Spleen (tissue), 13 donors: ENCODE results near the gene SLC36A4. TPM values are rescaled to one million over a fixed set of nuclear protein-coding genes. Genes with fewer than 3 reads are reported as not detected.
"Not testable (repeated sequence)": the region's sequence is repeated elsewhere in the genome, so short reads cannot be mapped to it uniquely, and the experiment has no call there.

Experiments used
- DNase-seq: peaks from one replicate; pipeline ENCODE4 v3.0.0-alpha.2; 2020
- H3K27ac ChIP-seq, 8 donors: fragments of 200-600 bp; sonication (generic) in 7 of 8; 1 replicate in 4 of 8; 2 replicates in 4 of 8; pipeline versions ENCODE4 v1.5.0 to v1.8.0; 2016 to 2021; ENCODE audit warnings: inconsistent platforms in 4 of 8, mild to moderate bottlenecking in 4 of 8, moderate library complexity in 1 of 8
- H3K27me3 ChIP-seq, 7 donors: fragments of 200-600 bp; sonication (generic) in 6 of 7; replicated peaks in 1 of 7; 1 replicate in 4 of 7; 2 replicates in 3 of 7; pipeline versions ENCODE4 v1.5.0 to v1.8.0; 2016 to 2021; ENCODE audit warnings: inconsistent platforms in 3 of 7, mild to moderate bottlenecking in 1 of 7
- H3K36me3 ChIP-seq, 6 donors: fragments of 200-600 bp; sonication (generic) in 5 of 6; 1 replicate in 4 of 6; 2 replicates in 2 of 6; pipeline versions ENCODE4 v1.5.0 to v1.8.0; 2016 to 2021; ENCODE audit warnings: inconsistent platforms in 2 of 6
- H3K4me1 ChIP-seq, 6 donors: fragments of 200-600 bp; sonication (generic) in 5 of 6; 1 replicate in 3 of 6; 2 replicates in 3 of 6; pipeline versions ENCODE4 v1.5.0 to v1.8.0; 2016 to 2021; ENCODE audit warnings: inconsistent platforms in 3 of 6
- H3K4me3 ChIP-seq, 8 donors: fragments of 200-600 bp; sonication (generic) in 7 of 8; 1 replicate in 4 of 8; 2 replicates in 4 of 8; pipeline versions ENCODE4 v1.5.0 to v1.8.0; 2016 to 2021; ENCODE audit warnings: inconsistent platforms in 4 of 8, mild to moderate bottlenecking in 4 of 8, moderate library complexity in 2 of 8
- H3K9me3 ChIP-seq, 8 donors: fragments of 200-600 bp; sonication (generic) in 7 of 8; 1 replicate in 4 of 8; 2 replicates in 4 of 8; pipeline versions ENCODE4 v1.5.0 to v1.8.0; 2016 to 2021; ENCODE audit warnings: inconsistent platforms in 4 of 8
- CTCF ChIP-seq, 11 experiments: fragments of 200-600 bp in 7 of 11; fragments of 450-650 bp in 4 of 11; sonication (generic) in 4 of 11; IDR thresholded peaks in 8 of 11; conservative IDR thresholded peaks in 3 of 11; 1 replicate in 7 of 11; 2 replicates in 4 of 11; pipeline versions ENCODE4 v1.4.0 to v1.8.0; 2016 to 2021; ENCODE audit warnings: antibody characterized with exemption in 11 of 11, inconsistent platforms in 4 of 11, mild to moderate bottlenecking in 1 of 11
- POLR2A ChIP-seq, 3 donors: fragments of 450-650 bp; IDR thresholded peaks; one replicate each; pipeline ENCODE4 v1.5.1; 2017; ENCODE audit warnings: antibody characterized with exemption in 3 of 3, mild to moderate bottlenecking in 1 of 3
- POLR2AphosphoS5 ChIP-seq, 3 donors: sonication (generic); formaldehyde crosslinking; IDR thresholded peaks; one replicate each; pipeline ENCODE4 v1.5.1; 2017; ENCODE audit warnings: antibody characterized with exemption in 3 of 3
- WGBS, 5 donors: extraction: QIAGEN DNeasy Blood & Tissue Kit in 3 of 5; methylation state at CpG; one replicate each; pipeline versions ENCODE4 v1.1.5 to v1.1.7; 2013 to 2018; 5-methylcytosine and 5-hydroxymethylcytosine counted together
- intact Hi-C: fragments of 100-400 bp; cut with DNase I; formaldehyde crosslinking; loops from one replicate; pipeline ENCODE4 v1.15.0; 2023; ENCODE audit warnings: low total_unique reads
- long read RNA-seq, 2 donors: transcript quantifications; one replicate each; lab custom pipeline, GENCODE V29; 2026
- polyA plus RNA-seq, 3 donors: library from polyadenylated mRNA; stranded (reverse); fragments of 200-250 nt; gene quantifications; one replicate each; pipeline ENCODE4 v1.2.1, GENCODE V29; 2013
- total RNA-seq, 7 donors: library from RNA; depleted of rRNA in 3 of 7; stranded (reverse); fragments of >200 nt in 3 of 7; fragmentation: NEBNext Ultra II Directional in 4 of 7; extraction: Animal tissue kit (Norgen Biotek cat#: 25700) in 4 of 7; gene quantifications; one replicate each; pipeline versions ENCODE4 v1.1.0 to v1.2.1, GENCODE V29; 2016 to 2021
- donor health status: healthy with polysubstance abuse.
- donor health status: DM: no; HTN: no; CAD: no; lungs with moderate emphysema.
- donor health status: DM: no; HTN: no; CAD: no.
- donor health status: Bipolar disorder and iron deficiency.
- donor health status: healthy.
- donor health status: DM: no; HTN: no; CAD: no.
- donor health status: DM: yes; HTN: yes; CAD: no.

The SLC36A4 gene
- total RNA-seq (10 to 100 TPM; 14.0 to 41.4 (median 19.1) TPM), polyA plus RNA-seq (1 to 10 TPM; 2.6 to 3.6 (median 3.4) TPM)
- long read RNA-seq, donor 1, full-length matches to known transcripts = 2 of 2 reads
- long read RNA-seq, donor 1, partial matches to known transcripts = 0 of 2 reads
- long read RNA-seq, donor 1, other reads (novel, unspliced or antisense) = 0 of 2 reads
- long read RNA-seq, donor 2 = 0 reads

GRCh38 chr11:93197380-93198214 is at the start of gene SLC36A4:
SLC36A4 (minus strand) TSS chr11:93197991; CDS start chr11:93197832, 159 bp downstream.
- Histone ChIP-seq H3K27me3 (no peaks in the 10 kb centered on the region), H3K36me3 (no peaks in the 10 kb centered on the region), H3K4me3 (peak within 1 kb of the TSS; percentile 52 to 85 (median 66)), H3K4me1 (peaks cover 0 to 66% (median 15%) of the 10 kb centered on the region in 6 donors), H3K27ac (peak within 1 kb of the TSS; percentile 95 to 100 (median 98)), H3K9me3 (no peaks in the 10 kb centered on the region)
- 0 to 1% (median 0%) methylated on average over 48 to 81 of the region's 81 CpGs for WGBS, 5 donors
- intact Hi-C loops = no loop called here
- DNase-seq = peak; percentile 97
- peak in 1 of 3 donors; percentile 63 for TF ChIP-seq POLR2A (IDR thresholded peaks at IDR 0.05)
- TF ChIP-seq CTCF (IDR thresholded peaks at IDR 0.05 in 8 of 11, conservative IDR thresholded peaks at IDR 0.05 in 3 of 11) = no peak
- peak; percentile 91 to 94 (median 93) for TF ChIP-seq POLR2AphosphoS5 (IDR thresholded peaks at IDR 0.05)

- H3K27me3 ChIP-seq, H3K27ac ChIP-seq, H3K9me3 ChIP-seq, DNase-seq, intact Hi-C loops, H3K36me3 ChIP-seq, H3K4me1 ChIP-seq, H3K4me3 ChIP-seq: not testable (repeated sequence)
- WGBS, 5 donors = 86 to 98% (median 91%) methylated on average over 3 of the region's 3 CpGs
These were observed 49.0 kb upstream of the SLC36A4 start for GRCh38 chr11:93246790-93247189.

- Histone ChIP-seq H3K9me3 (no peaks in the 10 kb centered on the region), H3K27ac (no peak overlapping the region), H3K4me3 (no peak overlapping the region), H3K27me3 (no peaks in the 10 kb centered on the region), H3K4me1 (peaks cover 0 to under 1% (median 0%) of the 10 kb centered on the region in 6 donors), H3K36me3 (no peaks in the 10 kb centered on the region)
- intact Hi-C loops = no loop called here
- WGBS, 5 donors = 75 to 95% (median 91%) methylated on average over 1 of the region's 1 CpG
- no peak for DNase-seq
- TF ChIP-seq CTCF (IDR thresholded peaks at IDR 0.05 in 8 of 11, conservative IDR thresholded peaks at IDR 0.05 in 3 of 11) (no peak), POLR2A (IDR thresholded peaks at IDR 0.05) (no peak), POLR2AphosphoS5 (IDR thresholded peaks at IDR 0.05) (no peak)
These were observed 46.2 kb upstream of the SLC36A4 start for GRCh38 chr11:93244018-93244417.

GRCh38 chr11:93239966-93240365 is 42.2 kb upstream of the SLC36A4 start:
- intact Hi-C loops = no loop called here
- TF ChIP-seq POLR2A (IDR thresholded peaks at IDR 0.05) (no peak), POLR2AphosphoS5 (IDR thresholded peaks at IDR 0.05) (no peak), CTCF (IDR thresholded peaks at IDR 0.05 in 8 of 11, conservative IDR thresholded peaks at IDR 0.05 in 3 of 11) (no peak)

More at GRCh38 chr11:93239966-93240365, 42.2 kb upstream of the SLC36A4 start:
- Histone ChIP-seq H3K9me3 (no peaks in the 10 kb centered on the region), H3K27me3 (no peaks in the 10 kb centered on the region), H3K27ac (no peak overlapping the region), H3K36me3 (no peaks in the 10 kb centered on the region), H3K4me3 (no peak overlapping the region), H3K4me1 (peaks cover 0 to 4% (median 0%) of the 10 kb centered on the region in 6 donors)
- DNase-seq = no peak
- 79 to 89% (median 84%) methylated on average over 3 of the region's 3 CpGs for WGBS, 5 donors
